ACC112 (cell line): ENCODE data around the gene HAS3.
"Not testable (repeated sequence)": the region's sequence is repeated elsewhere in the genome, so short reads cannot be mapped to it uniquely, and the experiment has no call there.

Experiments
- H2AFZ ChIP-seq: fragments of 200-600 bp; sonication (generic); one replicate; pipeline ENCODE4 v1.6.0; 2017; ENCODE audit warnings: antibody characterized with exemption, low read length; ENCODE audit not compliant: unreplicated experiment
- H3K27ac ChIP-seq: fragments of 200-600 bp; sonication (generic); 2 replicates; pipeline ENCODE4 v1.5.1; 2014; ENCODE audit warnings: low read depth, mild to moderate bottlenecking, antibody characterized with exemption, low read length, moderate library complexity
- H3K27me3 ChIP-seq: fragments of 200-600 bp; sonication (generic); 2 replicates; pipeline ENCODE4 v1.6.1; 2014; ENCODE audit warnings: mild to moderate bottlenecking, antibody characterized with exemption, low read length, moderate library complexity, mixed read lengths; ENCODE audit not compliant: insufficient read depth
- H3K36me3 ChIP-seq: fragments of 200-600 bp; sonication (generic); 2 replicates; pipeline ENCODE4 v1.6.1; 2016; ENCODE audit warnings: mild to moderate bottlenecking, antibody characterized with exemption, low read length, moderate library complexity, mixed read lengths; ENCODE audit not compliant: insufficient read depth
- H3K4me1 ChIP-seq: fragments of 200-600 bp; sonication (generic); one replicate; pipeline ENCODE4 v1.6.1; 2016; ENCODE audit warnings: low read length, mixed read lengths; ENCODE audit not compliant: insufficient read depth, unreplicated experiment, control insufficient read depth
- H3K4me3 ChIP-seq: fragments of 200-600 bp; sonication (generic); 2 replicates; pipeline ENCODE4 v1.5.1; 2014; ENCODE audit warnings: mild to moderate bottlenecking, low read depth, low read length
- H3K79me2 ChIP-seq: fragments of 200-600 bp; sonication (generic); one replicate; pipeline ENCODE4 v1.6.0; 2016; ENCODE audit warnings: low read length; ENCODE audit not compliant: control insufficient read depth, unreplicated experiment, insufficient read depth

Gene HAS3

GRCh38 chr16:69116256-69116875 lies 10.9 kb downstream of the HAS3 start:
- Histone ChIP-seq H3K27me3 (no peaks in the 10 kb centered on the region), H3K27ac (no peak overlapping the region), H2AFZ (no peak overlapping the region), H3K4me1 (no peaks in the 10 kb centered on the region), H3K79me2 (peaks cover 3% of the 10 kb centered on the region), H3K4me3 (no peak overlapping the region), H3K36me3 (peaks cover 32% of the 10 kb centered on the region)

DNA sequence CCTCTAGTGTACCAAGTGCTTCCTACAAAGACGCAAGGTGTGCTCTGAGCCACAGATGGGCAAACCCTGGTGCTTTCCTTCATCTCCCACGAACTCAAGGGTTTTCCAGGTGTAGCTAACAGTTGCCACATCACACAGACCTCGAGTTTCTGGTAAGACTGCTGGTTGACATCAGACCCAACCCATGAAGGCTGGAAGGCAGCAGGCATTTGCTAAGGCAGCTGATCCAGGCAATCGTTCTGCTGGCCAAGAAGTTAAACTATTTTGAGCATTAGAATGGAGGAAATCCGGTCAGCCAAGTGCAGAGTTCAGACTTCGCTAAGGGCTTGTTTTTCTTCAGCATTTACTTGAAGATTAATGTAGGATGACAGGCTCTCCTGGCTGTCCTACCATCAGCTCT lies 11.5 kb downstream of the HAS3 start:
- Histone ChIP-seq H3K4me3 (no peak overlapping the region), H3K4me1 (no peaks in the 10 kb centered on the region), H2AFZ (no peak overlapping the region), H3K27me3 (no peaks in the 10 kb centered on the region), H3K36me3 (peaks cover 32% of the 10 kb centered on the region), H3K79me2 (peaks cover 3% of the 10 kb centered on the region), H3K27ac (no peak overlapping the region)

- Histone ChIP-seq H2AFZ (no peak overlapping the region), H3K4me1 (no peaks in the 10 kb centered on the region), H3K27ac (no peak overlapping the region), H3K4me3 (no peak overlapping the region), H3K79me2 (peaks cover 9% of the 10 kb centered on the region), H3K36me3 (peaks cover 35% of the 10 kb centered on the region), H3K27me3 (no peaks in the 10 kb centered on the region)
Measured at GRCh38 chr16:69118468-69118867, 13.0 kb downstream of the HAS3 start.

DNA sequence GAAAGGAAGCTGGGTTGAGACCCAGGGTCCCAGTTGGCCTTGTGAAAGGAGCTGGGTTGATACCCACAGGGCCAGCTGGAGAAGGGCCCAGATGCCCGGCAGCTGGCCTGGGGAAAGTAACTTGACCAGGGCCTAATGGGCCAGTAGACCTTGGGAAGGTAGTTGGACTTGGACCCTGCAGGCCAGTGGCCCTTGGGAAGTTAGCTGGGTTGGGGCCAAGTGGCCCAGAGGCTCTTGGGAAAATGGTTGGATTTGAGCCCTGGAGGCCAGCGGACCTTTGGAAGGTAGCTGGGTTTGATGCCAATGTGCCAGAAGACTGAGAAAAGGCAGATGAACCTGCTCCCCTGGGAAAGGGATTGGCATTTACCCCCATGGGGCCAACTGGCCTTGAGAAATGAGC lies 13.5 kb downstream of the HAS3 start:
- H3K4me1 ChIP-seq = no peaks in the 10 kb centered on the region
- H2AFZ ChIP-seq = no peak overlapping the region
- peaks cover 35% of the 10 kb centered on the region for H3K36me3 ChIP-seq
- H3K4me3 ChIP-seq = no peak overlapping the region
- H3K27me3 ChIP-seq = no peaks in the 10 kb centered on the region
- H3K27ac ChIP-seq = no peak overlapping the region
- peaks cover 12% of the 10 kb centered on the region for H3K79me2 ChIP-seq

DNA sequence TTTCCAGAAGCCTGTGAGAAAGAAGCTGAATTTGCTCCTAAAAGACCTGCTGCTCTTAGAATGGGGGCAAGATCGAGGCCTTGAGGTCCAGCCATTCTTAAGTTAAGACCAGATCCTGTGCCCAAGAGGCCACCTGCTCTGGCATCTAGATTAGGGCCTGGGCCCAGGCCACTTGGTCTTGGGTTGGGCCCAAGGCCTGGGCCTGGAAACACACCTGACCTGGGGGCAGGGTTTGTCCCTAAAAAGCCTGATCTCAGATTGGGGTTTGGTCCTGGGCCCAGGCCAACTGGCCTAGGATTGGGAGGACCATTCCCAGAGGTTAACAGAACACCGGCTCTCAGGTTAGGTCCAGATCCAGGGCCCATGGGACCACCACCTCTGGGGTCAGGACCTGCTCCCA lies 14.1 kb downstream of the HAS3 start:
- H3K27me3 ChIP-seq = no peaks in the 10 kb centered on the region
- no peak overlapping the region for H3K4me3 ChIP-seq
- peaks cover 35% of the 10 kb centered on the region for H3K36me3 ChIP-seq
- H2AFZ ChIP-seq = no peak overlapping the region
- H3K4me1 ChIP-seq = no peaks in the 10 kb centered on the region
- no peak overlapping the region for H3K27ac ChIP-seq
- peaks cover 16% of the 10 kb centered on the region for H3K79me2 ChIP-seq

- Histone ChIP-seq H3K27me3 (no peaks in the 10 kb centered on the region), H3K4me3 (no peak overlapping the region), H2AFZ (no peak overlapping the region), H3K4me1 (no peaks in the 10 kb centered on the region), H3K27ac (no peak overlapping the region), H3K79me2 (peaks cover 22% of the 10 kb centered on the region), H3K36me3 (peaks cover 35% of the 10 kb centered on the region)
Measured at GRCh38 chr16:69120096-69120664, 14.7 kb downstream of the HAS3 start.

DNA sequence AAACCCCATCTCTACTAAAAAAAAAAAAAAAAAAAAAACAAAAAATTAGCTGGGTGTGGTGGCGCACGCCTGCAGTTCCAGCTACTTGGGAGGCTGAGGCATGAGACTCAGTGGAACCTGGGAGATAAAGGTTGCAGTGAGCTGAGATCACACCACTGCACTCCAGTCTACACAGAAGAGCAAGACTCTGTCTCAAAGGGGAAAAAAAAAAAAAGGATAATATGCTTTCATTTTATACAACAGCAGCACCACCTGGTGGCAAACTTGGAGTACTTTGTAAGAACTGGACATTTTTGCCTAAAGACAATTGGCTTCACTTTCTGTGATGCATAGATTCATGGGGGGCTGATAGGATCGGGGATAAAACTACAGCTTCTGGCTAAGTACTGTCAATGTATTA lies 18.5 kb downstream of the HAS3 start:
- peaks cover 56% of the 10 kb centered on the region for H3K79me2 ChIP-seq
- peaks cover 10% of the 10 kb centered on the region; the same call in 1 of the 2 replicates for H3K36me3 ChIP-seq
- no peak overlapping the region for H2AFZ ChIP-seq
- no peak overlapping the region for H3K4me3 ChIP-seq
- no peak overlapping the region for H3K27ac ChIP-seq
- no peaks in the 10 kb centered on the region for H3K4me1 ChIP-seq
- H3K27me3 ChIP-seq = no peaks in the 10 kb centered on the region

GRCh38 chr16:69124406-69124805 lies 19.0 kb downstream of the HAS3 start:
- H3K4me3 ChIP-seq, H3K27me3 ChIP-seq, H3K4me1 ChIP-seq, H2AFZ ChIP-seq, H3K27ac ChIP-seq, H3K36me3 ChIP-seq: not testable (repeated sequence)
- H3K79me2 ChIP-seq = peaks cover 59% of the 10 kb centered on the region

- H3K36me3 ChIP-seq, H3K4me1 ChIP-seq, H3K4me3 ChIP-seq, H3K27ac ChIP-seq, H2AFZ ChIP-seq, H3K27me3 ChIP-seq: not testable (repeated sequence)
- H3K79me2 ChIP-seq = peaks cover 65% of the 10 kb centered on the region
Measured at GRCh38 chr16:69124961-69125360, 19.5 kb downstream of the HAS3 start.

DNA sequence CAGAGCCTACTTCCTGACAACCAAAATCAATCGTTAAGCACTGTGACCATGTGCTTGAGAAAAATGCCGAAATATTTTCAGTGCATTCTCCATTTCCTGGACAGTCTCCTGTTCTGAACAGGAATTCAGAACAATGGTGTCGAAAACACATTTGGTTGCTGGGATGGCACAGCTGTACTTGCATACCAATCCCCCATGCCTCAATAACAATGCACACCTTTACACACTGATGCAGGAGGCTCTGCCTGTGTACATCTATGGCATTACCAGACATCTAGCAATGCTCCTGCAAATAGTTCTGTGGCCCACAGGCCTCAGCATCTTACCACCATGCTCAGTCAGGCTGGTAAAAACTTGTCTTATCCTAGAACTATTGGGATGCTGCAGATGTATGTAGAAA lies 20.8 kb downstream of the HAS3 start:
- H3K36me3 ChIP-seq = peaks cover 2% of the 10 kb centered on the region; the same call in 1 of the 2 replicates
- H3K4me3 ChIP-seq = no peak overlapping the region
- H3K4me1 ChIP-seq = peaks cover 17% of the 10 kb centered on the region
- H3K79me2 ChIP-seq = peaks cover 75% of the 10 kb centered on the region
- no peaks in the 10 kb centered on the region for H3K27me3 ChIP-seq
- H3K27ac ChIP-seq = no peak overlapping the region
- H2AFZ ChIP-seq = no peak overlapping the region

GRCh38 chr16:69126801-69127200 lies 21.3 kb downstream of the HAS3 start:
- peaks cover 17% of the 10 kb centered on the region for H3K4me1 ChIP-seq
- H3K36me3 ChIP-seq, H3K27ac ChIP-seq, H2AFZ ChIP-seq, H3K4me3 ChIP-seq, H3K27me3 ChIP-seq: not testable (repeated sequence)
- H3K79me2 ChIP-seq = peaks cover 81% of the 10 kb centered on the region
